GM12873 (cell line): ENCODE data around the gene GUCY2C.

Experiments
- TF ChIP-seq, protein P1 (sequence below): IDR thresholded peaks from 2 replicates; pipeline ENCODE4 v1.5.1; 2012; ENCODE audit warnings: low read depth, mild to moderate bottlenecking, moderate library complexity, low read length, control low read depth; ENCODE audit not compliant: insufficient read depth; ENCODE audit errors: missing control alignments

Gene GUCY2C

DNA sequence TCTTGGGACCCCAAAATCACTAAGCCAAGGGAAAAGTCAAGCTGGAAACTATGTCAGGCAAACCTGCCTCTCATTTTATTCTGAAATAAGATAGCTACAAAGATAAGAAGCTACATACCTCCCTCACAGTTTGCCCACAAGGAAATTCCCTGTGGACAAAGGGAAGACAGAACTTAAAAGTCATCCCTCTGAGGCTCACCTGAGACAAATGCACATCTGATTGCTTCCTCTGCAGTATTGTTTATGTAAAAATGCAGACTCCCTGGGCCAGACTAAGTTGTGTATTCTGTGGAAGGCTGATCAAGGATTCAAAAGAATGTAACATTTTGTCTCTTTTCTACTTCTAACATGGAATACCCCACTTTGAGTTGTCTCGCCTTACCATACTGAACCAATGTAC lies 126.2 kb downstream of the GUCY2C start:
- TF ChIP-seq, protein P1, sequence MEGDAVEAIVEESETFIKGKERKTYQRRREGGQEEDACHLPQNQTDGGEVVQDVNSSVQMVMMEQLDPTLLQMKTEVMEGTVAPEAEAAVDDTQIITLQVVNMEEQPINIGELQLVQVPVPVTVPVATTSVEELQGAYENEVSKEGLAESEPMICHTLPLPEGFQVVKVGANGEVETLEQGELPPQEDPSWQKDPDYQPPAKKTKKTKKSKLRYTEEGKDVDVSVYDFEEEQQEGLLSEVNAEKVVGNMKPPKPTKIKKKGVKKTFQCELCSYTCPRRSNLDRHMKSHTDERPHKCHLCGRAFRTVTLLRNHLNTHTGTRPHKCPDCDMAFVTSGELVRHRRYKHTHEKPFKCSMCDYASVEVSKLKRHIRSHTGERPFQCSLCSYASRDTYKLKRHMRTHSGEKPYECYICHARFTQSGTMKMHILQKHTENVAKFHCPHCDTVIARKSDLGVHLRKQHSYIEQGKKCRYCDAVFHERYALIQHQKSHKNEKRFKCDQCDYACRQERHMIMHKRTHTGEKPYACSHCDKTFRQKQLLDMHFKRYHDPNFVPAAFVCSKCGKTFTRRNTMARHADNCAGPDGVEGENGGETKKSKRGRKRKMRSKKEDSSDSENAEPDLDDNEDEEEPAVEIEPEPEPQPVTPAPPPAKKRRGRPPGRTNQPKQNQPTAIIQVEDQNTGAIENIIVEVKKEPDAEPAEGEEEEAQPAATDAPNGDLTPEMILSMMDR: no peak

DNA sequence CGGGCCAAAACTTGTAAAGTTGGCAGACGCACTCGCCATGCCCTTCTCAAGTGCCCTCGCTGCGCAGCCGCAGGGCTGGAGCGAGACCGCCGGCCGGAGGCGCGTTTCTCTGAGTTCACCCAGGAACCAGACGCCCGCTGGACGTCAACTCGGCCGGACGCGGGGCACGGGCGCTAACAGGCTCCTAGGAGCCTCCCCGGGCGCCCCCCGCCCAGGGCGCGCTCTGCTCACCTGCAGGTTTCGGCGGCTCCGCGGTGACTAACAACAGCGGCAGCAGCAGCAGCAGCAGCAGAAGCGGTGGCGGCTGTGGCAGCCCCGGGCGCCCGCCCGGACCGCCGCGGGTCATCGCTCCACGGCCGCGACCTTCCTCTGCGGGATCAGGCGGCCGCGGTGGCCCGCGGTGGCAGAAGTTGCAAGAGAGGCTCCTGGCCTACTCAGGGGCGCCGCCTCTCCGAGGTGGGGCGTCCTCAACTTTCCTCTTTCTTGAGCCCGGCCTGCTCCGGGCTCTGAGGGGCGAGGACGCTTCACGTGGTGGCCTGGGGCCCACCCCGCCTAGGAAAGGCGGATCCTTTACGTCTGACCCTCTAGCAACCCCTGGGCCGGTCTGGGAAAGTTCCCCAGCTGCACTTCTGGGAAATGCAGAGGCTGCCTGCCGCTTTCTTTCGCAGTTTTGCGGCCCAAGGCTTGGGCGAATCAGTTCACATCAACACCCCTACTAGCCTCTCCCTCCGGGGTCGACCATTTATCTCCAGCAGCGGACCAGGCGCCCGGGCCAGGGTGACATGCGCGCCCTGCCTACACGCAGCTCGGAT lies 128.8 kb downstream of the GUCY2C start, which contains the start of gene PLBD1:
PLBD1 (minus strand) TSS at position 533 of the 812 bp plus-strand sequence; CDS start at position 346, 187 bp downstream.
- TF ChIP-seq, protein P1: no peak

DNA sequence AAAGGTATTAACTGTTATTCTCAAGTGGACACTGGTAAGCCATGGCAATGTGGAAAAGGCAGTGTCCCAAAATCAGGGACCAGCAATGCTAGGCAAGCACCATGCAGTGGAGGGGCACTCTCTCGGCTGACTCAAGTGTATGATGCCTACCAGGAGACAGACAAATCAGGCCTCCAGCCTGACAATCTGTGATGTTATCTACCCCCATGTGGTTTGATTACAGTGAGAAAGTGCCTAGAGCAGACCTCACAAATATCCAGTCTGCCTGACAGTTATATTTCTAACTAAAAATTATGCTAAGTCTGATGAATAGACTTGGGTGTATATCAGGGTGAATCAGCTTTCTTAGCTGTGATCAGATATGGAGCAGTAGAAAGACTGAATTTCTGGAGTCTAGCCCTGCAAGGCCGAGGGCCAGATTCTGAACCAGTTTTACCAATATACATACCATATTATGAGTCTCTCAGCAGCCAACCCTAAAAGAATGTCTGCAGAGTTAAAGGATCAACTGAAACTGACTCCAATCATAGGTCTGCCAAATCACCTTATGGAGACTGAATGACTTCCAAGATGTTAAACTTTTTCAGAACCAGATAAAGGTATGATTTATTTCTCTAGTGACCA lies 132.0 kb downstream of the GUCY2C start:
- TF ChIP-seq, protein P1: no peak

DNA sequence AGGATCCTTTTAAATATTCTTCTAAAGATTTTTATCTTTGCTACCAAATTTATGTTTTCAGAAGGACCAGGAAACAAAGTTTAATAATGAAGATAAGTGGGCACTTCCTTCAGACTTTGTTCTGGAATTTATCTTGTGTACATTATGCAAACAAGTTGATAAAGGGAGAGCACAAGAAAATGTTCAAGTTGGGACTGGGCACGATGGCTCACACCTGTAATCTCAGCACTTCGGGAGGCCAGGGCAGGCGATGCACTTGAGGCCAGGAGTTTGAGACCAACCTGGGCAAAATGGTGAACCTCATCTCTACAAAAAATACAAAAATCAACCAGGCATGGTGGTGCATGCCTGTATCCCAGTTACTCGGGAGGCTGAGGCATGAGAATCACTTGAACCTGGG lies 133.4 kb downstream of the GUCY2C start:
- TF ChIP-seq, protein P1: no peak
